Measurements from ENCODE around the gene WNT7B. TPM values are rescaled to one million over a fixed set of nuclear protein-coding genes. Genes with fewer than 3 reads are reported as not detected.
A peak's percentile ranks its signal among the peaks of the same experiment; 100 is the strongest.

Gene WNT7B
- total RNA-seq, 1 experiment from 2014 or later = 95.0 TPM

GRCh38 chr22:46000081-46001027 lies 23.4 kb upstream of the WNT7B start:
- DNase-seq (ENCODE audit: low read depth) = no peak
- in situ Hi-C loops (cut with HindIII; ENCODE audit: low pct_unique_long_range_greater_than_20kb, low sequenced_read_pairs) = loop anchor here (25.0 kb wide), 1 partner anchor 287 kb away; the partner anchor contains the start of gene GTSE1

- in situ Hi-C loops (cut with HindIII; ENCODE audit: low pct_unique_long_range_greater_than_20kb, low sequenced_read_pairs) = no loop called here
- DNase-seq (ENCODE audit: low read depth) = no peak
Observed at GRCh38 chr22:45999379-45999971, 22.5 kb upstream of the WNT7B start.

GRCh38 chr22:45998638-45999378 lies 21.8 kb upstream of the WNT7B start:
- in situ Hi-C loops (cut with HindIII; ENCODE audit: low pct_unique_long_range_greater_than_20kb, low sequenced_read_pairs) = no loop called here
- no peak for DNase-seq (ENCODE audit: low read depth)

- in situ Hi-C loops (cut with HindIII; ENCODE audit: low pct_unique_long_range_greater_than_20kb, low sequenced_read_pairs) = no loop called here
- DNase-seq (ENCODE audit: low read depth) = no peak
Observed at GRCh38 chr22:45997777-45998637, 21.0 kb upstream of the WNT7B start.

- DNase-seq (ENCODE audit: low read depth) = peak; percentile 65
- in situ Hi-C loops (cut with HindIII; ENCODE audit: low pct_unique_long_range_greater_than_20kb, low sequenced_read_pairs) = no loop called here
Observed at GRCh38 chr22:45997077-45997776, 20.3 kb upstream of the WNT7B start.

- in situ Hi-C loops (cut with HindIII; ENCODE audit: low pct_unique_long_range_greater_than_20kb, low sequenced_read_pairs) = no loop called here
- DNase-seq (ENCODE audit: low read depth) = peak; percentile 87
Observed at GRCh38 chr22:45996241-45997076, 19.5 kb upstream of the WNT7B start.

- in situ Hi-C loops (cut with HindIII; ENCODE audit: low pct_unique_long_range_greater_than_20kb, low sequenced_read_pairs) = no loop called here
- no peak for DNase-seq (ENCODE audit: low read depth)
Observed at GRCh38 chr22:45995405-45996101, 18.6 kb upstream of the WNT7B start.

- in situ Hi-C loops (cut with HindIII; ENCODE audit: low pct_unique_long_range_greater_than_20kb, low sequenced_read_pairs) = no loop called here
- peak; percentile 69 for DNase-seq (ENCODE audit: low read depth)
Observed at GRCh38 chr22:45994491-45995404, 17.8 kb upstream of the WNT7B start.

- in situ Hi-C loops (cut with HindIII; ENCODE audit: low pct_unique_long_range_greater_than_20kb, low sequenced_read_pairs) = no loop called here
- no peak for DNase-seq (ENCODE audit: low read depth)
Observed at GRCh38 chr22:45993841-45994240, 16.9 kb upstream of the WNT7B start.

GRCh38 chr22:45993143-45993692 lies 16.3 kb upstream of the WNT7B start:
- DNase-seq (ENCODE audit: low read depth) = no peak
- in situ Hi-C loops (cut with HindIII; ENCODE audit: low pct_unique_long_range_greater_than_20kb, low sequenced_read_pairs) = no loop called here

GRCh38 chr22:45992737-45993136 lies 15.8 kb upstream of the WNT7B start:
- in situ Hi-C loops (cut with HindIII; ENCODE audit: low pct_unique_long_range_greater_than_20kb, low sequenced_read_pairs) = no loop called here
- DNase-seq (ENCODE audit: low read depth) = no peak

- no peak for DNase-seq (ENCODE audit: low read depth)
- in situ Hi-C loops (cut with HindIII; ENCODE audit: low pct_unique_long_range_greater_than_20kb, low sequenced_read_pairs) = no loop called here
Observed at GRCh38 chr22:45991098-45991497, 14.1 kb upstream of the WNT7B start.

GRCh38 chr22:45987136-45987861 lies 10.3 kb upstream of the WNT7B start:
- DNase-seq (ENCODE audit: low read depth) = no peak
- in situ Hi-C loops (cut with HindIII; ENCODE audit: low pct_unique_long_range_greater_than_20kb, low sequenced_read_pairs) = no loop called here

- in situ Hi-C loops (cut with HindIII; ENCODE audit: low pct_unique_long_range_greater_than_20kb, low sequenced_read_pairs) = no loop called here
- no peak for DNase-seq (ENCODE audit: low read depth)
Observed at GRCh38 chr22:45984316-45984916, 7.5 kb upstream of the WNT7B start.
